Stimulated activated CD4-positive, alpha-beta T cell treated with anti-CD3 and anti-CD28 coated beads, Interleukin-12 subunit alpha, Interleukin-12 subunit beta, amount 100 ng/mL, for 4 hours (primary cell): Measurements from ENCODE around the gene SNX5.

Source experiments
- DNase-seq: peaks from one replicate; pipeline ENCODE4 v3.0.0-alpha.2; 2020

SNX5 gene

GRCh38 chr20:17959257-17959627 is 9.4 kb downstream of the SNX5 start:
- no peak for DNase-seq

DNA sequence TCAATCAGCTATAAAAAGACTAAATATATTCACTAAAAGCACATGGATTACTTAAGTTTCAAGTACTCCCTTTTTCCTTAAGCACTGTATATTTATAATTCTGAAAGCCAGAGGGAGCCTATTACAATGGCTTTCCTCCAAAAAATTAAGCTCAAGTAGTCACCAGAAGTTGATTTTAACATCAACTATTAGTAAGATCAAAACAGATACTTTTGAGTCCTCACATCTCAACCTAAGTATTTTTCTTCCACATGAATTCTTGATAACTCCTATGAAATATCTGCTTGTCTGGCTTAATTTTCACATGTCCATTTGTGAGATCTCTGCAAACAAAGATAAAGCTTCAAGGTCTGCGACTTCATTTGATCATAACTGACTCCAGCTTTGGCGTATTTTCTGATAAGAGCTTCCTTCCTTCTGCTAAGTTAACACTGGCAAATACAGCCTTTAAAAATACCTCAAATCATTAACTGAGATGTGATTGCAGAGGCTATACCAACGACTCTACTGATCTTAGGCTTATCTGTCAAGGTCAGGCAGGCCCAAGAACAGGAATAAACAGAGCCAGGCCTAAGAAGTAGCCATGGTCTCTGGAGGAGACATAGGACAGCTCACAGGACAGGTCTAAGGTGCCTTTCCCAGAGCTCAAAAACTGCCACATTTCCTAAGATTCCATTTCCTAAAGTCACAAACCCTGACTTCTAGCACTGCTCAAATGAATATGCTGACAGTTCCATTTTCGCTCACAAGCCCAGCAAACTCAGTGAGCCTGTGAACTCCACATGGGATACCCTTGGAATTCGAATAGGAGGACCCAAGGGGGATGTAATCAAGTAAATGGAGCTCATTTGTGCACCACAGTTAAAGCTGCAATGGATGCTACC is 10.0 kb downstream of the SNX5 start:
- no peak for DNase-seq

GRCh38 chr20:17957505-17958363 is 10.9 kb downstream of the SNX5 start:
- DNase-seq = no peak

GRCh38 chr20:17956099-17956685 is 12.4 kb downstream of the SNX5 start:
- no peak for DNase-seq

DNA sequence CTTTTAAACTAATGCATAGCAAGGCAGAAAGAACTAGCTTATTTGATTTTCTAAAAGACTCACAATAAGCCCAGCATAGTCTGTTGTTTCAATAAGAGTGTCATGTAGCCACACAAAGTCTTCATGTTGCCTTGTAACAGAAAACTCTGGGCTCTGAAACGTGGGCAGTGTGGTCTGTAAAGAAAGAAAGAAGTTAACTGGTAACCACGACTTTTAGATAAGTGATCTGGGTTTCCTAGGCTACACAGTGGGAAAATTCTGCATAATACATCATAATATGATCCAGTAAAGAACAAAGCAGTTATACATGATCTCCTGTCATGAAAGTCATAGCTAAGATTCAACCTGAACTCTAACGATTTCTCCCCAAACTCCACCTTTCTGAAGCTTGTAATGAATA is 13.3 kb downstream of the SNX5 start:
- DNase-seq = no peak

DNA sequence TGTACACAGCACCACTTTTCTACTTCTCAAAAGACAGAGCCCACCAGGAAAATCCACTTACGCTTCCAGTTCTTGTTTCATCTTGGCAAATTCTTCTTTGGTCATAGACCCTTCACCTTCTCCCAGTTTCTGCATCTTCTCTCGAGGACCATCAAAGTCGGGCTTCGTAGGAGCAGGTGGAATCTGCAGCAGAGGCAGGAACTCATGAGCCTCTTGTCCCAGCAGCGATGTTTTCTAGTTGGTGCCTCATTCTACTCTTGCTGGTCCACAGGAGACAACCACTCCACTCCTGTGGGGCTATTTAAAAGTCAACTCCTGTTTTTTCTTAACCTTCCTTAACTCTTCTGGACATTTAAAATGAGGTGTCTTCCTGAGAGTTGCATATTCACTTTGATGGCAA is 14.7 kb downstream of the SNX5 start:
- DNase-seq = no peak

DNA sequence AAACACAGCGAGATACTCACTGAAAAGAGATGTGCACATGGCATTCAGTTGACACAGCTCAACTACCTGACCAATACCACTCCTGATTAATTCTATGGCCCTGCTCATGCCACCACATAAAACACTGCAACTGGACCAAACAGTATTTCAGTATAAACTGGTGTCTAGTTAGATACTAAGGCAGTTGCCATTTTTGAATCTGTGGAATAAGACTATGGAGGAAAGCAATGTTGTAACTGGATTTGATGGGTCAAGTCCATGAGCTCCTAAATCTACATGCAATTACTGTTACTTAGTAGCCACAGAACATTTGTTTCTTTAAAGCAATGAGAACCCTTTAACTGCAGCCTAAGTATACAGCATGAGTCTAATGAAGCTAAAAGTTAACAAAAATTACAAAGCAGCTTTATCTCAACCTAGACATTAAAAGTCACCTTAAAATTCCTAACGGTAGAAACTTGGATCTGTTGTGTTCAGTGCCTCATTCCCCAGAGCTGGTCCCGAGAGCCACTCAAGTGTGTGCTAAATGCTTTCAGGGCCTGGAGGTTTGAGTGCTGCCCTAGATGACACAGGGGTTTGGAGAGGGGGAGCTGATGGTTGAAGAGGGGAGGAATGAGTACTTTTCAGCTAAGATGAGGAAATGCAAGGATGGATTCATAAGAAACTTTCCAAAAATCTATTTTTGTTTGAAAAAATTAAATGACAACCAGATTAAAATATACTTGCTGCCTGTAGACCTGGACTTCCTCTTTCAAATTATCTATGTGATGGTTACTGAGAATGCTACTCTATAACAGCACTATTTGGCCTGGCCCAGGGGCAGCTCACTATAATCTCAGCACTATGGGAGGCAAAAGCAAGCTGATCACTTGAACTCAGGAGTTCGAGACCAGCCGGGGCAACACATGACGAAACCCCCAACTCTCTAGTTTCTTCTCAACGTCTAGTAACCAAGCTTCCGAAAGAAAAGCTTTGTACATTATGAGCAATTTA is 15.6 kb downstream of the SNX5 start:
- DNase-seq = no peak

- no peak for DNase-seq
These were observed 17.3 kb downstream of the SNX5 start for GRCh38 chr20:17951323-17951722.

DNA sequence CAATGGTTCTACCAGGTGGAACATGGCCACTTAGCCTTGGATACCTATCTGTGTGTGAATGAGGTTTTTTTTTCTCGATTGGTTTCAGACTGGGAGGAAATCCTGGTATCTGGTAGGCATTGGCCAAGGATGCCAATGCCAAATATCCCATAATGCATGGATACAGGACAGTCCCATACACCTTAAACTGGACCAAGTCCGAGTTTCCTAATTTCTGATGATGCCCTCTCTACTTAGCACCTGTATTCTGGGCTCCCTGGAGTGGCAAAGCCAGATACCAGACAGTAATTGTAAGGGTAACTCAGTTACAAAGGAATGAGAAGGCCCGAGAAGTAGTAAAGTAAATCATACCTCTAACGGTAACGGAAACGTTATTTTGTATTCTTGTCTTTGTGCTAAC is 17.9 kb downstream of the SNX5 start:
- DNase-seq = no peak

- DNase-seq = no peak
These were observed 18.7 kb downstream of the SNX5 start for GRCh38 chr20:17949899-17950298.

- no peak for DNase-seq
These were observed 20.2 kb downstream of the SNX5 start for GRCh38 chr20:17948442-17948841.

DNA sequence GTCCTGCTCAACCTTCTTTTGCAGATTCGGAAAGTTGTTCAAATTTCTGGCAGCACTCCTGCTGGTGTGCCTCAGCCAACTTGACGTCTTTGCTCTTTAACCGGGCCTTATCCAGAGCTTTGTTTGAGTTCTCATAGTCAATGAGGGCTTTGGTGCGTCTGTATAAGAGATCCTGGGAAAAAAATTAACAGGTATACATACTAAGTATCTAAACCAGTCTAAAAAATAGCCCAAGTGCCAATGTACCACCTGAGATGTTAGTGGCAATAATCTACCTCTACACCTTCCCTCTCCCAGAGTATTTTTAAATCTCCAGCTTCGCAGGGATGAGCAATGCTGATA is 21.1 kb downstream of the SNX5 start:
- DNase-seq = no peak

DNA sequence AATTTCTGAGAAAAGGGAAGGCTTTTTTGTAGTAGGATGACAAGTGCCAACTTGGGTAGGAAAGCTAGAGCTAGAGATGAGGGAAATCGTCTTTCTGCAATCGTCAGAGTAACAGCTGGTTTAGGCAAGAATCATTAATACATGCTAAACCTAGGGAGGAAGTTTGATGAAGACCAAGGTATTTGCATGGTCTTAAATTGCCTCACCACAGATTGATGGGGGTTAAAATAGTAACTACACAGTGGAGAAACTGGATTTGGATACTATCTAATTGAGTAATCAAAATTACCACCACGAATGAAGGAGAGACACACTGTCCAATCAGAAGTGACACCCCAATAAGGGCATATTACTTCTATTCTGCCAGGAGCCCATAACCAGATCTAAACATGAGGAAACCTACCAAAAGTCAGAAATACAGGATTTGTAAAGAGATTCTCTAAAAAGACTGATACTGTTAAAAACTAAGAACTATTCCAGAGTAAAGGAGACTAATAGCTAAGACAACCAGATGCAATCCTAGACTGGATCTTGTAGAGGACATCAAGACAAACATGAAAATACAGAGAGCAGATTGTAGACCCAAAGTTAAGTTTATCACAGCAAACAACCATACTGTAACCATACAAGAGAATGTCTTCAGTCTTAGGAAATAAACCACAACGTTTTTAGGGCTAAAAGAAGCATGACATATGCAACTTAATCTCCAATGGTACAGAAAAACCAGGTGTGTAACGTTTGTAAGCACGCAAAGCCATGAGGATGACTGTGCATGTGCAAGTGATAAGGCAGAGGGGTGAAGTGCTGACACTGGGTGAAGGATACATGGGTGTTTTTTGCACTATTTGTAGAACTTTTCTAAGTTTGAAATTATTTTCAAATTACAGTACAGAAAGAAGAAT is 21.8 kb downstream of the SNX5 start:
- no peak for DNase-seq

GRCh38 chr20:17946040-17946439 is 22.6 kb downstream of the SNX5 start:
- no peak for DNase-seq

GRCh38 chr20:17944854-17945474 is 23.6 kb downstream of the SNX5 start:
- DNase-seq = no peak

GRCh38 chr20:17943343-17943742 is 25.3 kb downstream of the SNX5 start:
- DNase-seq = no peak

DNA sequence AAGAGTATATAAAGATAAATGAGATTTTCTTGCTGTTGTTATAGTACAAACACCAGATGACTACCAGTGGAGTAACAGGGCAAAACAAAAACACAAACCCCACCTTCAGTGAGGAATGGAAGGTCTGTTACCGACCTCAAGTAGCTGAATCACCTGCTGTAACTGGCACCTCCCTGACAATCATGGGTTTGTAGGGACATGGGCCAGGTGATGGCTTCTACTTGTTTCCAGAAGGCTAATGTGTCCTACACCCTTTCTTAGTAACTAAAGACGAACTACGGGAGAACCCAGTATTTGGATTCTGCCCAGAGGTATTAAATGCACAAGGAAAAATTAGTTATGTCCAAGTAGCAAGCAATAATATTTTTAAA is 26.8 kb downstream of the SNX5 start:
- no peak for DNase-seq

DNA sequence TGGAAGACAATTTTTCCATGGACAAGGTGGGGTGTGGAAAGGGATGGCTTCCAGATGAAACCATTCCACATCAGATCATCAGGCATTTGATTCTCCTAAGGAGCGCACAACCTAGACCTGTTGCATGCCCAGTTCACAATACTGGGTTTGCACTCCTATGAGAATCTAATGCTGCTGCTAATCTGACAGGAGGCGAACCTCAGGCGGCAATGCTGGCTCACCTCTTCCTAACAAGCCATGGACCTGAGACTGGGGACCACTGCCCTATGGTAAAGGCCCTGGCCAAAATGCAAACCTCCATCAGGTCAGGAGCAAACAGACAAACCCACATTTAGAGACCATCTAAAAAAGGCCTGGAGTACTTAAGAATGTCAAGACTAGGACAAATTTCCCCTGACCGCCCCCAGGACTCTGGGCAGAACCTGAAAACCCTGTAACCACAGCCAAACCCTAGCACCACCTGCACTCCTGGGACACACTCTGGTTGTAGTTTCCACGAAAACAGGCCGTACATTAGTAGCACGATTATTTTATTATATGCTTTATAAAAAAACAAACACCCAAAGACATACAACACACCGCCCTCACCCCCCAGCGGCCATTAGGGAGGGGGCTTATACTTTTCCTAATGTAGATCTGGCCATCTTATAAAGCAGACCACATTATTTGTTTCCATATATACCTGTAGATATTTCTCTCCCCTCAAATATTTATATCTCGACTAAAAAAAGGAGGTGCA is 27.3 kb downstream of the SNX5 start:
- DNase-seq = no peak

DNA sequence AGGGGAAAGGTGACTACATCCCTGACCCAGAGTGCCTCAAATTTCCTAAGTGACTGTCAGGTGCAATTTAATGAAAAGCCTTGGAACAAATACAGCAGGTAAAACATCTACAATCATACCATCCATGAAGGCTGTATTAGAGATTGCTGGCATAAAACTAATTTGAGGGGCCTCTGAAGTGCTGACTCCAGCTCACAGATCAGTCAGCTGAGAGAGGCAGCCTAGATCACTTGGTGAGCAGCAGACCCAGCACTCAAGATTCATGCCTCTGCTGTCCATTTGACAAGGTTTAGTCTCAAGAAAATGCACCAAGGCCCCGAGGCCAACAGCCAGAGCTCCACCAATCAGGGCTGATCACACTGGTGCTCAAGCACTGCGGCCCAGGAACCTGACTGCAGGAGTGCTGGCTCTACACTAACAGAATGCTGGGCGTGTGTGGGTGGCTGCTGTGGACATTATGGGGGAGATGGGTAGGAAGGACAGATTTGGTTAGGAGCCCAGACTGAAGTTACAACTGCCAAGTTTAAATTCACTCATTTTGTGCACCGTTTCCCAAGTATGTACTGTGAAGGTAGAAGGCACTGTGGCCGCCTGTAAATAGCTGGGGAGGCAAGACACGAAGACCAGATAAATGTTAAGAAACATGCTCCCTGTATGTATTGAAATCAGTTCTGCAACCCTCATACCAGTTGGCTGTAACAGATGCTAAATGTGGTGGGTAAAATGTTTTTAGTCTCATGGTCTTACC is 28.2 kb downstream of the SNX5 start:
- no peak for DNase-seq
